Heart left ventricle (tissue), 16 donors: ENCODE measurements around the gene KAT5. TPM values are rescaled to one million over a fixed set of nuclear protein-coding genes. Genes with fewer than 3 reads are reported as not detected.
"Not testable (repeated sequence)": the region's sequence is repeated elsewhere in the genome, so short reads cannot be mapped to it uniquely, and the experiment has no call there.

Experiments
- ATAC-seq, 4 donors: fragments of 200-7000 bp; cut with Tn5 transposase; one replicate each; pipeline ENCODE4 v1.9.1; 2020 to 2022; ENCODE audit warnings: moderate library complexity in 4 of 4, mild to moderate bottlenecking in 3 of 4, moderate number of reproducible peaks in 1 of 4
- DNase-seq, 5 donors: peaks; one replicate each; pipeline ENCODE4 v3.0.0-alpha.2; 2020
- H3K27ac ChIP-seq, 12 donors: fragments of 200-600 bp; sonication (generic) in 4 of 12; one replicate each; pipeline versions ENCODE4 v1.5.0 to v1.8.0; 2016 to 2022; ENCODE audit warnings: mild to moderate bottlenecking in 2 of 12
- H3K27me3 ChIP-seq, 9 donors: fragments of 200-600 bp; sonication (generic) in 2 of 9; one replicate each; pipeline versions ENCODE4 v1.5.1 to v1.8.0; 2016 to 2022; ENCODE audit warnings: mild to moderate bottlenecking in 3 of 9
- H3K36me3 ChIP-seq, 9 donors: fragments of 200-600 bp; sonication (generic) in 2 of 9; one replicate each; pipeline versions ENCODE4 v1.5.0 to v1.8.0; 2018 to 2022; ENCODE audit warnings: mild to moderate bottlenecking in 2 of 9
- H3K4me1 ChIP-seq, 12 donors: fragments of 200-600 bp; sonication (generic) in 4 of 12; one replicate each; pipeline versions ENCODE4 v1.5.0 to v1.8.0; 2016 to 2022; ENCODE audit warnings: mild to moderate bottlenecking in 3 of 12
- H3K4me3 ChIP-seq, 12 donors: fragments of 200-600 bp; sonication (generic) in 4 of 12; one replicate each; pipeline versions ENCODE4 v1.5.0 to v1.8.0; 2017 to 2022; ENCODE audit warnings: mild to moderate bottlenecking in 9 of 12, moderate library complexity in 4 of 12
- H3K9me3 ChIP-seq, 12 donors: fragments of 200-600 bp; sonication (generic) in 4 of 12; one replicate each; pipeline versions ENCODE4 v1.5.0 to v1.8.0; 2016 to 2022; ENCODE audit warnings: mild to moderate bottlenecking in 1 of 12
- POLR2A ChIP-seq, 2 donors: fragments of 450-650 bp; IDR thresholded peaks; one replicate each; pipeline ENCODE4 v1.6.1; 2017; ENCODE audit warnings: antibody characterized with exemption in 2 of 2, mild to moderate bottlenecking in 2 of 2, moderate library complexity in 2 of 2
- WGBS, 4 donors: extraction: QIAGEN DNeasy Blood & Tissue Kit in 2 of 4; methylation state at CpG; one replicate each; pipeline versions ENCODE4 v1.1.5 to v1.1.7; 2013 to 2018; 5-methylcytosine and 5-hydroxymethylcytosine counted together
- intact Hi-C, 10 donors: fragments of 100-400 bp; cut with DNase I; formaldehyde crosslinking; loops; one replicate each; pipeline versions ENCODE4 v1.11.1 to v1.14.2; 2022
- polyA plus RNA-seq, 2 donors: library from polyadenylated mRNA; stranded (reverse); fragments of 200-250 nt; gene quantifications; one replicate each; pipeline ENCODE4 v1.2.3, GENCODE V29; 2013
- total RNA-seq, 9 donors: library from RNA; depleted of rRNA in 2 of 9; stranded (reverse); fragments of >200 nt in 2 of 9; fragmentation: NEBNext Ultra II Directional in 3 of 9; extraction: Animal tissue kit (Norgen Biotek cat#: 25700) in 3 of 9; gene quantifications; one replicate each; pipeline versions ENCODE4 v1.1.0 to v1.2.4, GENCODE V29; 2016 to 2023
- TF ChIP-seq, protein P1 (sequence below), 12 donors: fragments of 200-600 bp; sonication (generic) in 4 of 12; IDR thresholded peaks; one replicate each; pipeline versions ENCODE4 v1.5.0 to v1.8.0; 2018 to 2022; ENCODE audit warnings: antibody characterized with exemption in 12 of 12, mild to moderate bottlenecking in 5 of 12
- donor health status: ischemic (EF 13 %, LVEDD 7.1; RV severe dilation, severe dysfunction).
- donor health status: healthy with polysubstance abuse.
- donor health status: DM: no; HTN: yes; CAD: no.
- donor health status: DM: no; HTN: no; CAD: no.
- donor health status: ischemic (EF 25% LVEDD 6.9; RV normal size, moderate dysfunction).
- donor health status: ischemic (EF 25% LVEDD 5.7; RV mildly dilated, moderate dysfunction).
- donor health status: healthy.
- donor health status: DM: yes; HTN: yes; CAD: no.
- donor health status: ischemic (EF 35%, LVEDD 5.7; RV mildly dilated, moderate dysfunction).
- donor health status: nonischemic (EF 11% LVEDD 7.7; RV severe dilation, severe dysfunction).
- donor health status: DM: yes; HTN: yes; CAD: no.
- donor health status: PGD.
- donor health status: ischemic (EF 29% LVEDD 5.4; RV normal size, mild dysfunction).
- donor health status: nonischemic (EF 23%, LVEDD 6.1; RV moderate dilation, normal function).

The KAT5 gene
- total and polyA plus RNA-seq, 11 donors, result 36.4 to 62.5 (median 40.1) TPM

- DNase-seq (no peak), ATAC-seq (no peak)
- no peak for TF ChIP-seq POLR2A (IDR thresholded peaks at IDR 0.05)
- TF ChIP-seq, protein P1, sequence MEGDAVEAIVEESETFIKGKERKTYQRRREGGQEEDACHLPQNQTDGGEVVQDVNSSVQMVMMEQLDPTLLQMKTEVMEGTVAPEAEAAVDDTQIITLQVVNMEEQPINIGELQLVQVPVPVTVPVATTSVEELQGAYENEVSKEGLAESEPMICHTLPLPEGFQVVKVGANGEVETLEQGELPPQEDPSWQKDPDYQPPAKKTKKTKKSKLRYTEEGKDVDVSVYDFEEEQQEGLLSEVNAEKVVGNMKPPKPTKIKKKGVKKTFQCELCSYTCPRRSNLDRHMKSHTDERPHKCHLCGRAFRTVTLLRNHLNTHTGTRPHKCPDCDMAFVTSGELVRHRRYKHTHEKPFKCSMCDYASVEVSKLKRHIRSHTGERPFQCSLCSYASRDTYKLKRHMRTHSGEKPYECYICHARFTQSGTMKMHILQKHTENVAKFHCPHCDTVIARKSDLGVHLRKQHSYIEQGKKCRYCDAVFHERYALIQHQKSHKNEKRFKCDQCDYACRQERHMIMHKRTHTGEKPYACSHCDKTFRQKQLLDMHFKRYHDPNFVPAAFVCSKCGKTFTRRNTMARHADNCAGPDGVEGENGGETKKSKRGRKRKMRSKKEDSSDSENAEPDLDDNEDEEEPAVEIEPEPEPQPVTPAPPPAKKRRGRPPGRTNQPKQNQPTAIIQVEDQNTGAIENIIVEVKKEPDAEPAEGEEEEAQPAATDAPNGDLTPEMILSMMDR (IDR thresholded peaks at IDR 0.05), result peak in 1 of 12 donors; percentile 3
- intact Hi-C loops, result no loop called here
- H3K27me3 ChIP-seq, result no peaks in the 10 kb centered on the region
- no peaks in the 10 kb centered on the region for H3K4me1 ChIP-seq
- H3K36me3 ChIP-seq, result no peaks in the 10 kb centered on the region
- no peak overlapping the region for H3K4me3 ChIP-seq
- H3K9me3 ChIP-seq, result peaks cover 0 to 2% (median 0%) of the 10 kb centered on the region in 12 donors
- WGBS, 4 donors, result 68 to 83% (median 70%) methylated on average over 6 of the region's 6 CpGs
- no peak overlapping the region for H3K27ac ChIP-seq
Measured at GRCh38 chr11:65726660-65727059, 14.6 kb downstream of the KAT5 start.

DNA sequence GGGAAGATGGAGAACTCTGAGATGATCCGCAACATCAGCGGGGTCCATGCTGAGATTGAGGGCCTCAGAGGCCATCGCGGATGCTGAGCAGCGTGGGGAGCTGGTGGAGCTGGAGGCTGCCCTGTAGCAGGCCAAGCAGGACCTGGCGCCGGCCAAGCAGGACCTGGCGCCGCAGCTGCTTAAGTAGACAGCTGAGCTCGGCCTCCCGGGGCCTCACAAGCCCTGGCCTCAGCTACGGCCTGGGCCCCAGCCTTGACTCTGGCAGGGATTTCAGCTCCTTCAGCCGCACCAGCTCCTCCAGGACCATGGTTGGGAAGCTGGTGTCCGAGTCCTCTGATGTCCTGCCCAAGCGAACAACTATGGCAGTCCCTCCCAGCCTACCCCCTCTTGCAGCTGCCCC, 15.8 kb downstream of the KAT5 start:
- 87 to 95% (median 89%) methylated on average over 6 to 15 of the region's 15 CpGs for WGBS, 4 donors
- intact Hi-C loops, result no loop called here

GRCh38 chr11:65730461-65730860, 18.4 kb downstream of the KAT5 start:
- Histone ChIP-seq H3K4me3 (no peak overlapping the region), H3K27ac (no peak overlapping the region), H3K36me3 (no peaks in the 10 kb centered on the region), H3K27me3 (no peaks in the 10 kb centered on the region), H3K4me1 (no peaks in the 10 kb centered on the region), H3K9me3 (peaks cover 0 to 11% (median 0%) of the 10 kb centered on the region in 12 donors)
- 46 to 63% (median 51%) methylated on average over 5 of the region's 5 CpGs for WGBS, 4 donors
- ATAC-seq (no peak), DNase-seq (no peak)
- TF ChIP-seq, protein P1 (IDR thresholded peaks at IDR 0.05), result no peak
- TF ChIP-seq POLR2A (IDR thresholded peaks at IDR 0.05), result no peak
- intact Hi-C loops, result loop anchor here in 1 of 10 donors (5.0 kb wide), 1 partner anchor 42 kb away; no protein-coding TSS in a partner anchor

More for the DNA sequence above, 15.8 kb downstream of the KAT5 start:
- Histone ChIP-seq H3K9me3 (peaks cover 0 to 10% (median 0%) of the 10 kb centered on the region in 12 donors), H3K4me3 (no peak overlapping the region), H3K27ac (no peak overlapping the region), H3K27me3 (no peaks in the 10 kb centered on the region), H3K4me1 (no peaks in the 10 kb centered on the region), H3K36me3 (no peaks in the 10 kb centered on the region)
- no peak for DNase-seq
- ATAC-seq, result no peak
- TF ChIP-seq, protein P1 (IDR thresholded peaks at IDR 0.05), result no peak
- no peak for TF ChIP-seq POLR2A (IDR thresholded peaks at IDR 0.05)

- H3K4me3 ChIP-seq, DNase-seq, H3K27ac ChIP-seq, intact Hi-C loops, H3K4me1 ChIP-seq, H3K36me3 ChIP-seq, H3K27me3 ChIP-seq, ATAC-seq: not testable (repeated sequence)
- H3K9me3 ChIP-seq, result peaks cover 0 to 11% (median 0%) of the 10 kb centered on the region in 12 donors
- WGBS, 4 donors, result 70 to 80% (median 74%) methylated on average over 4 of the region's 4 CpGs
Measured at GRCh38 chr11:65735111-65735510, 23.1 kb downstream of the KAT5 start.

DNA sequence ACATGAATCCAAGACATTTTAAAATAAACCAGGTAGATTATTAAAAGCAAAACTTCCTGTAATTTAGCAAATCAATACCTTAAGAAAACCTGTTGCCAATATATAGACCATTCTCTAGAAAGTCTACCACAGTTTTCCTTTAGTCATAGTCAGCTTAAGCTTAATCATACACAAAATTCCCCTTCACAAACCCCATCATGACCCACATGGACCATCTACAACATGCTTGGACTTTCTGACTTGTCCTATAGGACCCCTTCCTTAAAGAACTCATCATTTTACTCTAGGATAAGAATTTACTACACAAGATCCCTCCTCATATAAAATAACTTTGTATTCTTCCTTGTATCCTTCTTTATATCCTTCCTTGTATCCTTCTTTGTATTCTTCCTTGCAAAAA, 24.8 kb downstream of the KAT5 start:
- Histone ChIP-seq H3K4me1 (no peaks in the 10 kb centered on the region), H3K27me3 (no peaks in the 10 kb centered on the region), H3K4me3 (no peak overlapping the region), H3K9me3 (peaks cover 0 to 8% (median 0%) of the 10 kb centered on the region in 12 donors), H3K36me3 (no peaks in the 10 kb centered on the region), H3K27ac (no peak overlapping the region)
- no peak for TF ChIP-seq POLR2A (IDR thresholded peaks at IDR 0.05)
- TF ChIP-seq, protein P1 (IDR thresholded peaks at IDR 0.05), result no peak
- DNase-seq (no peak), ATAC-seq (no peak)
- intact Hi-C loops, result no loop called here
